SK-N-DZ (cell line): ENCODE measurements around the gene CNRIP1. TPM values are rescaled to one million over a fixed set of nuclear protein-coding genes. Genes with fewer than 3 reads are reported as not detected.
"Not testable (repeated sequence)": the region's sequence is repeated elsewhere in the genome, so short reads cannot be mapped to it uniquely, and the experiment has no call there.

Source experiments
- DNase-seq: peaks from one replicate; pipeline ENCODE4 v3.0.0-alpha.2; 2015; ENCODE audit warnings: low spot score
- polyA plus RNA-seq, 2 experiments: library from polyadenylated mRNA; depleted of rRNA; stranded (reverse); fragments of >200 nt; gene quantifications; 2 replicates each; pipeline ENCODE4 v1.2.3, GENCODE V29; 2014

CNRIP1 gene
- 84.8 and 86.6 TPM in 2 replicates for polyA plus RNA-seq (2014; cell fraction: cytosol; rRNA removed)
- polyA plus RNA-seq (2014; cell fraction: nucleus; rRNA removed): 58.2 and 61.7 TPM in 2 replicates

DNA sequence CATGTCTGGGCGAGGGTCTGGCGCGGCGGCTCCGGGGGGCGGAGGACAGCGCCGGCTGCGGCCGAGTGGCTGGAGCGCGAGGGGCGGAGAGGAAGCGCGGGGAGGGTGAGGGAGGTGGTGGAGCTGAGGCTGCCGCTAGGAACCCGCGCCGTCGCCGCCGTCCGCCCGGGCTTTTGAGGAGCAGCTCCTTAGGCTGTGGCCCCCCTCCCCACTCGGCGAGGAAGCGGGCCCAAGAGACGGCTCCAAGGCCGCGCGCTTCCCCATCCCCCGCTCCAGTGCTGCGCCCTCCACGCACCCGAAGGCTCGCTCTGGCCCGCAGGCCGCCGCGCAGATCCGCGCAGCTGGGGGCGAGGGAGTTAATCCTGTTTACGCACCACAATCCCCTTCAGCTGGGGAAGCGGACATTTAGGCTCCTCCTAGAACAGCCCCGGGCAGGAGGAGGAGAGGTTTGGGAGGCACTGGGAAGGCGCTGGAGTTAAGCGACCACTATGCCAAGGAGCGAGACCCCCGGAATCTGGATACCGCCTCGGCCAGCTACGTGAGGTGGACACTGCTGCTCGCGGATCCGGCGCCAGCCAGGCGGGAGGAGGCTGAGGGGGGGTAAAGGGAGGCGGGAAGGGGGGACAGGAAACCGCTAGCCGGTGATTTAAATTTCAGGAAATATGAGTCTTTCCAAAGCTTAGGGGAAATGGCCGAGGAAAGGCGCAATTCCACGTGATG is at the start of gene CNRIP1:
Gene CNRIP1, minus strand, starts transcription at position 552 of the 720 bp plus-strand sequence. Its CDS starts 549 bp downstream, at position 3.
- peak; percentile 92 for DNase-seq

GRCh38 chr2:68369337-68369734 is 49.6 kb upstream of the CNRIP1 start:
- no peak for DNase-seq

DNA sequence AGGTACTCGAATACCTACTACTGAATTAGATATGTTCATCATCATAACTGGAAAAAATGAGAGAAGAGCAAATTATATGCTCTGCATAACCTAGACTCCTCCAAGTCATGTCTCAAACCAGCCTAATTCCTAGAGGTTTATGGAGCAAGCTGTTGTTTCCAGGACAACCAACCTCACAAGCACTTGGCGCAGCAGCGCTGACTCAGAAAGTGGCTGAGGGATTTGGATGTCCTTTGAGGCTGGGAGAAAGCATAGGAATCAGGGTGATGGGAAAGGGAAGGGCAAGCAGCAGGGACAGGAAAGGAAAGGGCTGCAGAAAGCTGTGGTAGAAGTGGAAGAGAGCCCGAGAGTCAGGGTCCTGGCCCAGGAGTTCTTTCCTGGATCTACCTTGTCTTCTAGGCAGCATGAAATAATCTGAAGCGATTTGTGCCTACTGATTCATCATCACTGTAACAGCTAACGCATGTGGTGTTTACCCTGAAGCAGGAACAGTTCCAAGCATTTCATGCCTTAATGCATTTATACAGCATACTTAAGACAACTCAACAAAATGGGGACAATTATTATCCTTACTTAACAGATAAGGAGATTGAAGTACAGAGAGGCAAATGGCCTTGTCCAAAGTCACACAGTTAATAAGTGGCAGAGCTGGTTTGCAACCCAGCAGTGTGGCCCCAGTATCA is 49.0 kb upstream of the CNRIP1 start:
- DNase-seq: peak; percentile 21

DNA sequence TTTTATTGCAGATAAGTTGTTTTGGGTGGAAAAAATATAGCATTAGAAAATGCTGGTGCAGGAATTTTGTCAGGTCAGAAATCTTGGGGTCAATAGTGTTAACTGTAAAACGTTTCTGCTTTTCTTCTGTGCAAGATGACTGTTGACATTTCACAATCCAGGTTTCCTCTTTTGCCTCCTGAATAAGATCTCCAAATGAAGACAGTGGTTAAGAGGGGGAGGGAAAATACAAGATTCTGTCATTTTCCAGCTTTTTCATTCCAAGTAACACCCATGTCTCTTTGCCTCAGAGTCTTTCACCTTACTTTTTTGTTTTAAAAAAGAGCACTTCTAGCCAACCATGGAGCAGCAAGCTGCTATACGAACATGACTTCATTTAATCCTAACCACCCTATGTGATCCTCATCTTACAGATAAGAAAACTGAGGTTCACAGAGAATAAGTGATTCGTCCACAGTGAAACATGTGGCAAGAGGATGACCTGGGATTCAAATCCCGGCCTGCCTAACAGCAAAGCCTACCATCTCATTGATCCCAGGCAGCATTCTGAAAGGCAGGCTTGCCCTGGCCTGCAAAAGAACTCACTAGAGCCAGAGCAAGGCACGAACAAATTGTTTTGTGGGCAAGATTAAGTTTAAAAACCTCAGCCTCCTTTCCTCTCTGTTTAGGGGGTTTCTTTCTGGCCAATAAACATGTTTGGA is 48.4 kb upstream of the CNRIP1 start:
- no peak for DNase-seq

DNA sequence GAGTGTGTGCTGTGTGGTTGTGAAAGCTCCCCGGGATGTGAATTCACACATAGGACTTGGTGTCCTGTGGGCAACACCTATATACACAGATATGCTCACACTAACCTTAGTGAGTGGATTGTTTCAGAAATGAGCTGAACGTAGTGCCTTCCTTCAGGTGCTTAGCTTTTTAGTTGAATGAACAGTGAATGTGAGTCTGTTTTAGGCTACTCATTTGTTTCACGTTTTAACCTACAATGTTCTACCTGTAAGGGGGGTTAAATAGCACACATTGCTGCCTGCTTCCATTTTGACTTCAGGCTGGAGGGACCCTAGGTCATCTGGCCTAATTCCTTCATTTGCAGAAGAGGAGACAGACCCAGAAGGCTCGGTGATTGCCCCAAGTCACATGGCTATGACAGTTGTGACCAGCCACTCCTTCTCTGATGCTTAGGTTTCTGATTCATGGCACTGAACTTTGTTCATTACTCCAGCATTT is 46.4 kb upstream of the CNRIP1 start:
- no peak for DNase-seq

GRCh38 chr2:68365087-68365486 is 45.3 kb upstream of the CNRIP1 start, which contains the start of gene PLEK:
Gene PLEK (plus strand): TSS chr2:68365282. CDS start chr2:68365352, 70 bp downstream.
- no peak for DNase-seq

DNA sequence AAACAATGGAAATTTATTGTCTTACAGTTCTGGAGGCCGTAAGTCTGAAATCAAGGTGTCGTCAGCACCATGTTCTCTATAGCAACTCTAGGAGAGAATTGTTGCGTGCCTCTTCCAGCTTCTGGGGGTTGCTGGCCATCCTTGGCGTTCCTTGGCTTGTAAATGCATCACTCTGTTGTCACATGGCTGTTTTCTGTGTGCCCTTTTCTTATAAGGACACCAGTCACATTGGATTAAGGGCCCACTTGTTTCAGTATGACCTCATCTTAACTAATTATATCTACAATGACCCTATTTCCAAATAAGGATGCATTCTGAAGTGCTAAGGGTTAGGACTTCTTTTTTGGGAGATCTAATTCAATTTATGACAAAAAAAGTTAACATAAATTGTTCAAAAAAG is 44.0 kb upstream of the CNRIP1 start:
- no peak for DNase-seq

- DNase-seq: no peak
Observed at GRCh38 chr2:68362749-68363148, 43.0 kb upstream of the CNRIP1 start.

GRCh38 chr2:68362069-68362468 is 42.3 kb upstream of the CNRIP1 start:
- DNase-seq: peak; percentile 75

GRCh38 chr2:68359889-68360288 is 40.1 kb upstream of the CNRIP1 start:
- DNase-seq: no peak

DNA sequence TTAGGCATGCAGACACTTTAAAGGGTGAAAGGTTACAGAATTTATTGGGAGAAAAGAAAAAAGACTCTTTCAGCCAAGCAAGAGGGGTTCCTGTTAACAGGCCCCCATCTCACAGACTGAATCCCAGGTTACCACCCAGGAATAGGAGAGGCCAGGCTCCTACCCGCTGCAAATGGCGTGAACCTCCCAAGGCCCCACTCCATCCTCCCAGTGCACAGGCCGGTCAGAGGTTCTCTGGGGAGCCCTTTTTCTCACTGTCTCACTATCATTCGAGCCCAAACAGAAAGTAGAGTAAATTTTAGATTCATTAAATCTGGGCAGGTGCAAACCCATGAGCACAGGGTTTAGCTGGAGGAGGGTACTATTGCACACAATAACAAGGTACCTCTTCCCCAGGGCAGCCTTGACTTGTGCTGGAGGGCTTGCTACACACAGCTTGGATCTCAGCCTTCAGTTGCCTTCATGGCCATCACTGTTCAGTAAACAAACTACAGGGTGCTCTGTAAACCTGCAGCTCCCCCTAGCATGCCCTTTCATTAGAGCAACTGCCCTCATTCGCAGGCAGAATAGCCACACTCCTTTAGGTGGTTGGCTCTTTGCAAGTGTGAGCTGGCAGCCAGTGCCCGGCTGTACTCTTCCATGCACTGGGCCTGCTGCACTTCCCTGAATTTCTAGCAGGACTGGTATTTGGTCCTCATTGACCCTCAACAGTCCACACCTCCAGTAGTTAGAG is 38.0 kb upstream of the CNRIP1 start:
- DNase-seq: peak; percentile 76

DNA sequence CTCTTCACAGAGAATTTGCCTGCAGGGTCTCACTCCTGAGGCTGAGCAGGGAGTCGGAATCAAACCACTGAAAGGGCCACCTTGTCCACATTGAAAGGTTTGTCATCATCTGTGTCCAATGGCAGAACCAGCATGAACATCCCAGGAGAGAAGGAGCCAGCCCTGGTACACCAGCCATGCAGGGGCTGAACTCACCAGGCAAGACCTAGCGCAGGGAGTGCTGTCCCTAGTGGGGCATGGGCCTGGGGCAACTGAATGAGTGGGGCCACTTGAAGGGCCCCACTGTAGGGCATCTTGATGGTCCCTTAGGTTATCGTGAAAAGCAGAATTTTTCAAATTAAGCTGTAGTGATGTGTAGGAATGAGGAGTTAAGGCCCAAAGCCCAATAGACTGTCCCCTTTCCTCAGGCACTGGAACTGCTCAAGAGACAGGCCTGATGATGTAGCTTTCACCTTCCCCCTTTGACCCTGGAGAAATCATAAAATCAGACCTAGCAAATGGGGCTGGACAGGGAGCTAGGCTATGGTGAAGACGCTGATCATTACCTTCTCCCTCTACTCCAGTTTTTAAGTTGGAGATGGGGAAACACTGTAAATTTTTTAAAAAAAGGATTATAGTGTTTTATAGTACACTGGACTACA is 37.0 kb upstream of the CNRIP1 start:
- no peak for DNase-seq

GRCh38 chr2:68352651-68353391 is 33.1 kb upstream of the CNRIP1 start:
- DNase-seq: no peak

GRCh38 chr2:68351997-68352396 is 32.2 kb upstream of the CNRIP1 start:
- DNase-seq: no peak

DNA sequence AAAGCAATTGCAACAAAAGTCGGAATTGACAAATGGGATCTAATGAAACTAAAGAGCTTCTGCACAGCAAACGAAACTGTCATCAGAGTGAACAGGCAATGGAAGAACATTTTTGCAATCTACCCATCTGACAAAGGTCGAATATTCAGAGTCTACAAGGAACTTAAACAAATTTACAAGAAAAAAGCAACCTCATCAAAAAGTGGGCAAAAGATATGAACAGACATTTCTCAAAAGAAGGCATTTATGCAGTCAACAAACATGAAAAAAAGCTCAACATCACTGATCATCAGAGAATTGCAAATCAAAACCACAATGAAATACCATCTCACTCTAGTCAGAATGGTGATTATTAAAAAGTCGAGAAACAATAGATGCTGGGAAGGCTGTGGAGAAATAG is 29.3 kb upstream of the CNRIP1 start:
- DNase-seq: not testable (repeated sequence)

- peak; percentile 28 for DNase-seq
Observed at GRCh38 chr2:68345129-68345875, 25.6 kb upstream of the CNRIP1 start.

DNA sequence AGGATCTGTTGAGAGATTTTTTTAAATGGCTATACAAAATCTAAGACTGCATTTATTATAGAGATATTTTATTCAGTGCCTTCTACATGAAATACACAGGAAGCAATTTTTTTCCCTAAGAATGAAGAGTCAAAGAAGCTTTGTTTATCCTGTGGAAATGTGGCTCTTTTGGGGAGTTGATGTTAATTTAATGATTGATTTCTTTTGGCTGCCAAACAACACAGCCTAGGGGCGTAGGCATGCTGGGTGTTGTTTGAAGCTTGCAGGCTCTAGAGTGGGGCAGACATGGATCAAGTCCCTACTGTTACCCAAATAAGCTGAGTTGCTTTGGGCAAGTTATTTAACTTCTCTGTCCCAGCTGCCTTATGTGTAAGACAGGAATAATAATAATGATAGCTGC is 24.3 kb upstream of the CNRIP1 start:
- DNase-seq: no peak

DNA sequence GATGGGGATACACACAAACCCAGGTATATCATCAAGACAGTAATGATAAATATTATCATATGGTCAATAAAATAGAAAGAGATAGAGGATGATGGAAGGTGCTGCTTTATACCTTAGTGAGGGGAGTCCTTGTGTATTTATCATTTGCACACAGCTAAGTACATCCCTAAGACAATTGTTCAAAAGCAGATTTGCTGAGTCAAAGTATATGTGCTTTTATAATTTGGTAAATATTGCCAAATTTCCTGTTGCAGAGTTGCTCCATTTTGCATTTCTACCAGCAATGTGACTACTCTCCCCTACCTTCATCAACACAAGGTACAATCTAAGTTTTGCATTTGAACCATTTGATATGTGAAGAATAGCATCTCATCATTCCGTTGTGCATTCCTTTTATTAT is 22.7 kb upstream of the CNRIP1 start:
- no peak for DNase-seq

DNA sequence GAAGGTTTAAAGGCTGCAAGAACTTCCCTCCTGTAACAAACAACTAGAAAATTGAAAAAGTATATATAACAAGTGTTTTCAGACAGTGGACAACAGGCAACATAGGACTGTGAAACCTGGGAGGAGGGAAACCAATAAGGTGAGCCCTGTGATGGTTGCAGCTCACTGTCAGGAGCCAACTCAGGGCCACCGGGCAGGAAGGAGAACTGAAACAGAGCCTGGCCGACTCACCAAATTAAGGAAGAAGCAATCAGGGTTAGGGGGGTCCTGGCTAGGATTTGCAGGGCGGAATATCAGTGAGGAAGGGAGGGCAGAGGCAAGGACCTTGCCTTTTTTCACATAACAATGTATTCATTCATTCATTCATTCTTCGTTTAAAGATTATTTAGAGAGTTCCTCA is 21.8 kb upstream of the CNRIP1 start:
- no peak for DNase-seq

GRCh38 chr2:68341062-68341329 is 21.2 kb upstream of the CNRIP1 start:
- DNase-seq: no peak
